NAMALWA (cell line): Measurements from ENCODE around the gene REPIN1.

ENCODE experiments used
- DNase-seq: peaks from one replicate; pipeline ENCODE4 v3.0.0-alpha.2; 2015; ENCODE audit warnings: low spot score

Gene REPIN1

DNA sequence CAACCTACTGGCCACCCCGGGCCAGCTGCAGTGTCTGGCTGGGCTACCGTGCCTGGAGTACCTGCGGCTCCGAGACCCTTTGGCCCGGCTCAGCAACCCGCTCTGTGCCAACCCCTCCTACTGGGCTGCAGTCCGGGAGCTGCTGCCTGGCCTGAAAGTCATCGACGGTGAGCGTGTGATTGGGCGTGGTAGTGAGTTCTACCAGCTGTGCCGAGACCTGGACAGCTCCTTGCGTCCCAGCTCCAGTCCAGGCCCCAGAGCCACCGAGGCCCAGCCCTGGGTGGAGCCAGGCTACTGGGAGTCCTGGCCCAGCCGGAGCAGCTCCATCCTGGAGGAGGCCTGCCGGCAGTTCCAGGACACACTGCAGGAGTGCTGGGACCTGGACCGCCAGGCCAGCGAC is 31.4 kb upstream of the REPIN1 start:
- no peak for DNase-seq

DNA sequence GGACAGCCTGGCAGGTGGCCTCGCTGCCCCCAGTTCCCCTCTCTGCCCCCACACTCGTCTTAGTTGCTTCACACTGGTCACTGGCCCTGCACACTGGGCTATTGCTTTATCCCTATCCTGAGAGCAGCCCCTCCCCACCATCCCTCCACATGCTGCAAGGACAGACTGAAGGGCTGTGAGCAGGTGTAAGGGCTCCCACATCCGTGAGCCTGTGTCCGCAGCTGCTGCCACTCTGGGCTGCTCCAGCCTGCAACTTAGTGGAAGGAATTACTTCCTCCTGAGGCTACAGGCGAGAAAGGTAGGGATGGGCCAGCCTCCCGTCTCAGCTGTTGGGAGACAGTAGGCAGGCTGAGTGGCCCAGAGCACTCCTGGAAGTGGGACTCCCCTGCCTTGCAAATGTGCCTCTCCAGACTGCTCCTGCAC is 31.0 kb upstream of the REPIN1 start:
- DNase-seq, result no peak

DNA sequence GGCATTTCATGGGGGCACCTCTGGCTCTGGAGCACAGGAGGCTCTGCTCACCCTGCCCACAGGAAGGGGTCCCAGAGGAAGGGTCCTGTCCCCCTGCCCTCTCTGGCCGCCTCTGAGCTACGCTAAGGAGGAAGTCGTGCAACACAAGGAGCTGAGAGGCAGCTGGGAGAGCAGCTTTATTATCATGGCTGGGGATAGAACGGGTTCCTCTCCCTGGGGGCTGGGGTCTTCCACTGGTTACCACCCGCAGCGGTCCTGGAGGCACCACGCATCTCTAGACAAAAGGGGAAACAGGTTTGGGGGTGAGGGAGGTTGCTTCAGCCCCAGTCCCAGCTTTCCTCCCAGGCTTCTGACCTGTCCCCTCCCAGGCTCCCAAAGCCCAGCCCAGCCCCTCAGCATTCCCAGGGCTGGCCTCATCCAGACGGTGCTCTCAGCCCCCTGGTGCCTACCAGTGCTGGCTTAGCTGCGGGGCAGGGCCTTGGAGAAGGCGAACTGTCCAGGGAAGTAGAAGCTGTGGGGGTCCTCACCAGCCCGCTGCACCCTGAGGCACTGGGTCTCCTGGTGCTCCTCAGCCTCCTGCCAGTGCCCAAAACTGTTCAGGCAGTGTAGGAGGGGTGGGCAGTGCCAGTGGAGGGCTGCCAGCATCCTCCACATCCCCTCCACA is 30.3 kb upstream of the REPIN1 start:
- no peak for DNase-seq

DNA sequence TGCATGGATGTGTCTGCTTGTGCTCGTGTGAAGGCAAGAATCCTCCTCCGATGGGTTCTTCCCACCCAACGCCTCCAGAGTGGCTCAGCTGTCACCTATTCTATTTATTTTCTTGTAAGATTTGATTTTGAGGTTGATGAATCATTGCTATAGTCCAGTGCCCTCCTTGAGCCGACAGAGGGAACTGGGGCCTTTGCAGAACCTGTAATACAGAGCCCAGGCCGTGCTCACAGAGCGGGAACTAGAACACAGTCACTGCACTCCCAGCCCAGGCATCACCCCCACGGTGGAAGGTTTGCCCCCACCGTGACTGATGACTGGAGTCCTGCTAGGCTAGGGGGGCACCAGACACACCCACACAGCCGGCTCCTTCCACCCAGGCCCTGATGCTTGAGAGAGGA is 29.2 kb upstream of the REPIN1 start:
- no peak for DNase-seq

DNA sequence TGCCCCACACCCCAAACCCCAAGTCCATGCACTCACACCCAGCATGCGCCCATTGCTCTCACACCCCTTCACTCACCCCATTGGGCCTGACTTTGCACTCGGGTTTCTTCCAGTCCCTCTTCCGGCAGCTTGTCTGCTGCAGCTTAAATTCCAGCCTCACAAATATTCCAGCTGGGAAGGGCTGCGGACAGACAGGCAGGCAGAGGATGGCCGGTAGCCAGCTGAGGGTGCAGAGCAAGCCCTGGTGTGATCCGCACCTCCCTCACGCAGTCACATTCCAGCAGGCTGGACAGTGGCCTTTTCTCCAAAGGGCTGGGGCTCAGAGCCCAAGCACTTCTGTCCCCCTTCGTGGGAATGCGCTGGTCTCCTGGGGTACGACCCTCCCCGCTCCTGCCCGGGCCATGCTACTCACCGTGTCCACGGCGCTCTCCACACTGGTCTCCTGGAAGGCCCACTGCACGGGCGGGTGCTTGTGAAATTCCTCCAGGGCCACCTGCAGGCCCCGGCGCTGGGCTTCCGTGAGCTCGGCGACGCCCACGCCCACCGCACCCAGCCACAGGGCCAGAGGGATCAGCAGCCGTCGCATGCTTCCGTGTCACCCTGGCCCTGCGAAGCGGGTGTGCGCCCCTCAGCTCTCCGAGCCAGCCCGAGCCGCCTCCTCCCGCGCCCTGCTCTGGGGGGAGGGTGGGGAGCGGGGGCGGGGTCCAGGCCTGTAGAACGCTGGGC is 28.4 kb upstream of the REPIN1 start:
- no peak for DNase-seq

DNA sequence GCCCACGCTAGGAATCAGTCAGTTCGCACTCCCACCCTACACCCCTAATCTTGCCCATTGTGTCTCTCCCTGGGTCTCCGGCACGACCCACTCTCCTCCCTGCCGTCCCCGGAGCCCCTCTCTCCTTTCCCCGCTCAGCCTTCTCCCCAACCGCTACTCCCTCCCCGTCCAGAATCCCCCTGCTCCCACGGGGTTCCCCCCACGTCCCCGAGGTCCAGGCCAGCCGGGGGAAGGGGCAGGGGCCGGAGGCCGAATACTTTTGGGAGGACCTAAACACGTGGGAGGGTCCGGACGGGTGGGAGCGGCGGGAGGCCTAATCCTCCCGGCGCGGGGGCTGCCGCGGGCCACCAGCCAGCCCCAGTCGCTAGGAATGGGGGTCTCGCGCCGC is 27.8 kb upstream of the REPIN1 start:
- no peak for DNase-seq

DNA sequence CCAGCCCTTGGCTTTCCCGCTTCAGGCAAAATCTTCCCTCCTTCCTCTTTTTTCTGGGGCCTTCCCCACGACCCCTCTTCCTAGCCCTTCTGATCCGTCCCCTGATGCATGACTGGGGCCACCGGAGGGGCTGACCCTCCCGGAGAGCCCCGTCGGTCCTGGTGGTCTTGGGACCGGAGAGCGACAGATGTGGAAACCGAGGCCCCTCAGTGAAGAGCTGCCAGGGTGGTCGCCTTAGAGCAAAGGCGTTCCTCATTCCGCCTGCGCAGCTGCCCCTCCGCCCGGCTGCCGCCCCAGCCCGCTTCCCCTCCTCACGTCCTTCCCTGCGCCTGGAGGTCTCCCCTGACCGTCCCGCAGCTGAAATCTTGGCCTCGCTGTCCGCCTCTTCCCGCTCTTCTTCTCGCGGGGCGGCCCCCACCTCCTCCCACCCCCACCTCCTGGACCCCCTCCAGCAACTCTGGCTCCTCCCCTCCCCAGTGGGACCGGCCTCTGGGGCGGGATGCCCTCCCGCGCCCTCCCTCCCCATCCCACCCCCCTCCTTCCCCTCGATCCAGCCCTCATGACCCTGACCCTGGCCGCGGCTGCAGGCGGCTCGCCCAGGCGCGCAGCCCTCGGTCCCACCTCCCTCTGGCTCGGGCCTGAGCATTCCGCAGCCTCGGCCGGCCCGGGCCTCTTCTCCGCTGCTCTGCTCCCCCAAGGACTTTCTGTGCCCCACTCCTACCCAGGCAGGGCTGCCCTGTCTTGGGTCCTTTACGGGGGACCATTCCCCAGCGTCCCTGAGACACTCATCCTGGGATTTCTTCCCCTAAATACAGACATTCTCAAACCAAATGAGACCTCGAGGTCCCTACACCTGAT is 27.1 kb upstream of the REPIN1 start, which contains the start of gene RARRES2:
RARRES2 (minus strand) TSS at position 367 of the 858 bp plus-strand sequence. CDS start 1,020 bp downstream, outside the sequence.
- no peak for DNase-seq

DNA sequence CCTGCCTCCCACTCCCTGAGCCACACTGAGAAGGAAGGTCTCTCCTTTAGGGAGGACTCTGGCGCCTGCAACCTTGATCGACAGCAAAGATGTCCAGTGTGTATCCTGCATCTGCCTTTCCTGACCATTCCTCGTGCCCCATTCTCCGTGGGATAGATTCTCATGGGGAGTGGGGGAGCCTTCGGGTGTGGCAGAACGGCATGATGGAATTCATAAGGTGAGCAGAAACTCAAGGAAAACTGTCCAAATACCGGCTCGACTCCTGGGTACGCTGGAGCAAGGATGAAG is 26.6 kb upstream of the REPIN1 start:
- no peak for DNase-seq

DNA sequence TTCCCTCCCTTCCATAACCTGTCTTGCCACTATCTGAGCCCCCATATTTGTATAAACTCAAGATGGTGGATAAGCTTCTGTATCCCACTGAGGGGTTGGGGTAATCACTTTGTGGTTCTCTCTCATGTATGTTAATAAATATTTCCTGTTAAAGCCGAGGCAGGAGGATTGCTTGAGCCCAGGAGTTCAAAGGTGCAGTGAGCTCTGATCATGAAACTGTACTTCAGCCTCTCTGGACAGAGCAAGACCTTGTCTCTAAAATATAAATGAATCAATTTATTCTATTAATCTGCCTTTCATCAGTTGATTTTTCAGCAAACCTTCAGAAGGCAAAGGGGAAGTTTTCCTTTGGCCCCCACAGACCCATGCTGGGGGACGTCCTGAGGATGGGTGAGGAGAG is 25.4 kb upstream of the REPIN1 start:
- DNase-seq, result no peak

DNA sequence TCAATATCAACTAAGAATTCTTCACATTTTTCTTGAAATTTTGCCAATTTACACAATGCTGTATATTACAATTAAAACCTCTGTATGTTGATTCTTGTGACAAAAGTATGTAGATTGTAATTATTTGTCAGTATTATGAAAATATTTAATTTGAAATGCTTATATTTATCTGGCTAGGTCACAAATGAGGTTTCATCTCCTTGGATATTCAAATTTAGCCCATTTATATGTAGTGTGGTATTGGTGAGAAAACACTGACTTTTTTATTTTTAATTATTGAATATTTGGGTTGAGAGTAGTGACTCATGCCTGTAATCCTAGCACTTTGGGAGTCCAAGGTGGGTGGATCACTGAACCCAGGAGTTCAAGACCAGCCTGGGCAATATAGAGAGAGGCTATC is 24.3 kb upstream of the REPIN1 start:
- DNase-seq, result no peak

DNA sequence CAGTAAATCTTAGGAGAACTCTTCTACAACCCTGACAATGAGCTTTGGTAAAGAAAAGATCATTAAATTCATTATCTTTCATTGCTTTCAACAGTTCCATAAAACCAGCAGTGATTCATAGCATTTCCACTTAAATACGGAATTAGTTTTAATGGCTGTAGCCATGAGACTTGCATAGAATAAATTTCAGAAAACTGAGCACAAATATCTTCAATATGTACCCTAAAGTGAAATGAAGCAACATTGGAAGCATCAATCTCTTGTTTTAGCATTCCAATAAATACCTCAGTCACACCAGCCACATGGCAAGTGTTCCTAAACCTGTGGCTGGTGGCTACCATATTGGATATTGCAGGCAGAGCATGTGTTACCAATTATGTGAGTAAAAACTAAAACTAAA is 23.6 kb upstream of the REPIN1 start:
- no peak for DNase-seq

DNA sequence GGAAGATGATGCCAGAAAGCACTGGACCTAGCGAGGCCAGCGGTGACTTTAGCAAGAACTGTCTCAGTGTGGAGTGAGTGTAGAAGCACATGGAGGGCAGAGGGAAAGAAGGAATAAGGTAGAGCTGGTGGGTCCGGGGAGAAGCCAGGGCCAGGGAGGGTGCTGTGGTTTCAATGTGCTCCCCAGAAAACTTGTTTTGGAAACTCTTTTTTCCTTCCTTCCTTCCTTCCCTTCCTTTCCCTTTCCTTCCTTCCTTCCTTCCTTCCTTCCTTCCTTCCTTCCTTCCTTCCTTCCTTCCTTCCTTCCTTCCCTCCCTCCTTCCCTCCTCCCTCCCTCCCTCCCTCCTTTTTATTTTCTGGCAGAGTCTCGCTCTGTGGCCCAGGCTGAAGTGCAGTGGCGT is 21.7 kb upstream of the REPIN1 start:
- DNase-seq, result no peak

DNA sequence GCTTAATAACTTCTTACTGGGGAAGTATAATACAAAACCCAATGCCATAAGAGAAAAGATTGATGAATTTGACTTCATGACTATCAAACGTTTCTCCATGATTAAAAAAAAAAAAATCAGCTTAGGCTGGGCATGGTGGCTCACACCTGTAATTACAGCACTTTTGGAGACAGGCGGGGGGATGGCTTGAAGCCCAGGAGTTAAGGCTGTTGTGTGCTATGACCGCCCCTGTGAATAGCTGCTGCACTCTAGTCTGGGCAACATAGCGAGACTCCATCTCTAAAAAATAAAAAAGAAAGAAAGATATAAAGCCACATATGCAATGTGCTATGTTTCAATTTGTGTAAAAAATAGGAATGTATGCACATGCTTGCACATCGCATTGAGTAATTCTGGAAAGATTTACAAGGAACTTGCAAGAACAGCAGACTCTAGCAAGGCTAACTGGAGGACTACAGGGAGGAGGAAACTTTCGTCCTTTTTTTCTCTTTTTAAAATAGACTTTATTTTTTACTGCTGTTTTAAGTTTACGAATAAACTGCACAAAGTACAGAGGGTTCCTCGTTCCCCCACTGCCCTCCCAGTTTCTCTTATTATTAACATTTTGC is 16.9 kb upstream of the REPIN1 start:
- peak; percentile 37 for DNase-seq

DNA sequence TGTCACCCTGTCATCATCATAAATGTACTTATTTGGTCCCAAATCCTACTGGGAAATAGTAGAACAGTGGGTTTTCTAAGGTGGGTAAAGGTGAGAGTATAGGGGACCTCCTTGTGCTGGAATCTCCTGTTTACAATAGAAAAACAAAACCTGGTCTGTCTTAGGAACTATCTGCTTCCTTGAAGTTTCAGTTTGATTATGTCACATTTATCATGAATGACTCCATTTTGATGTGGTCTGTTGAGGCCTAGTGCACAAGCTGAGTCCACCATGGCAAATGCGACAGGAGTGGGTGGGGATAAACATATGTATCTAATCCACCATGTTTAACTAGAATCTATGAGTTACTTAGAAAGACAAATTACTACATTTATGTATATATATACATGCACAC is 13.0 kb upstream of the REPIN1 start:
- DNase-seq, result no peak

DNA sequence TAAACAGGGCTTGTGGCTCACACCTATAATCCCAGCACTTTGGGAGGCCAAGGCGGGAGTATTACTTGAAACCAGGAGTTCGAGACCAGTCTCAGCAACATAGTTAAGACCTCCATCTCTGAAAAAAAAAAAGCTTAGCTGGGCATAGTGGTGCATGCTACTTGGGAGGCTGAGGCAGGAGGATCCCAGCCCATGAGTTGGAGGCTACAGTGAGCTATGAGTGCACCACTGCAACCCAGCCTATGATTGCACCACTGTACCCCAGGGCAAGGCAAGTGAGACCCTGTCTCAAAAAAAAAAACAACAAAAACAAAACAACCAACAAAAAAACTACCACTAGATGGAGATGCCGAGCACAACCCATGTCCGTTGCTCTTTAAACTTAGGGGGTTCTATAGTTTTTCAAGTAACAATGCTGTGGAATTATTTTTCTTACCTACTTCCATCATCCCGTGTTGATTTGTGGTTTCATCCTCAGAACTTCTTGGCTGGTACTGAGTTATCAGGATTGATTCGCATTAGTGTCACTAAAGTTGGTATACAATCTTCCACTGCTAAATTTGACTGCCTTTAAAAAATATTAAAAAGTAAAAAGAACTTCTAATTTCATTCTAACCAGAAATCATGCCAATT is 12.2 kb upstream of the REPIN1 start:
- peak; percentile 91 for DNase-seq

DNA sequence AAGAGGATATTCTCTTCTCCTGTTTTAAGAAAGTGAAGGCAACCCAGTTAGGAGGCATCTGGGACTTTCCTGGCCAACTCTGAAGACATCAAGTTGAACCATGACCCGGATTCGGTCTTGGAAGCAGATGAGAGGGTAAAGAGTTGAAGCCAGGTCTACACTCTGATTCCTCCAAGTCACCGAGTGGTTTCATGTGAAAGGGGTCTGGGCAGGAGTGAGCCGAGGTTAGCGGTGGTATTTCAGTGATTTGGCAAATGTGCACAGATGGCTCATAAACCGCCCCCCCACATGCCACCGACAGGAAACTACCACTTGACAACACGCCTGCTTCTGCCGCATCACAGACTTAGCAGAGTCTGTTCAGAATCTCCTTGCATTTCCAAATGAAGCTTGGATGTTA is 11.4 kb upstream of the REPIN1 start:
- peak; percentile 92 for DNase-seq

DNA sequence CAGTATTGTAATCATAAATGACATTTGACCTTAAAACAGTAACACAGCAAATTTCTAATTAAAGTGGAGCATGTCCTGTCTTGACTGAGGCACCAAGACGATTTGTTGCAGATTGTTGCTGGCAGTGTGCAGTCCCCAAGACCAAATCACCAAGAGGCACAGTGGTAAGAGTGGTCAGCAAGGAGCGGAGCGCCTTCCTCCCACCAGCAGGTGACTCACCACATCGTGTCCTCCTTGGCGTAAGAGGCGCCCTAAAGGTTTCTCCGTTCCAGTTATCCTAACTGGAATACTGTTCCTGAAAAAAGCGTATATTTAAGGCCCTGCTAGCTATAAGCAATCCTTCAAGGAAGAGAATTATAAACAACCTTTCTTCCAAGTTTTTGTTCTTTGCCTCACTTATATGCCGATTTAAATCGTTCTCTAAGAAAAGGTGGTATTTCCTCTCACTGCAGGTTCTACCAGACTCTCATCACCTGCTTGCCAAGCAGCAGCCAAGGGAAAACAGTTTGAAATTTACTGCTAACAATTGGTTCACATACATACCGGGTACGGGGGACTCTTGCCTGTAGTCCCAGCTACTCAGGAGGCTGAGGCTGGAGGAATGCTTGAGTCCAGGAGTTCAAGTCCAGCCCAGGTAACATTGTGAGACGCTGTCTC is 10.7 kb upstream of the REPIN1 start:
- DNase-seq, result peak; percentile 42

DNA sequence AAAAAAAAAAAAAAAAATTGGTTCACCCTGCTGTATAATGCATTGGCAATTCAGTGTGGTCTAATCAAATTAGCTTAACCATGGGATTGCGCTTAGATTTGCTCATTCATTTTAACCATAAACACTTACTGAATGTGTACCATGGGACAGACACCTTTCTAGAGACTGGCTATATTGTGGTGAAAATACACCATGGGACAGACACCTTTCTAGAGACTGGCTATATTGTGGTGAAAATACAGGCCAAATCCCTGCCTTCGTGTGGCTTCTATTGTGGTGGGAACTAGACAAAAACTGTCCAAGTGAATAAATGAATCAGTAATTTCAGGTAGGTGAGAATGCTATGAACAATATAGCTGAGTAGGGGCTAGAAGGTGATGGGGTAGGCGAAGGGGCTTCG is 10.2 kb upstream of the REPIN1 start:
- DNase-seq, result peak; percentile 27

DNA sequence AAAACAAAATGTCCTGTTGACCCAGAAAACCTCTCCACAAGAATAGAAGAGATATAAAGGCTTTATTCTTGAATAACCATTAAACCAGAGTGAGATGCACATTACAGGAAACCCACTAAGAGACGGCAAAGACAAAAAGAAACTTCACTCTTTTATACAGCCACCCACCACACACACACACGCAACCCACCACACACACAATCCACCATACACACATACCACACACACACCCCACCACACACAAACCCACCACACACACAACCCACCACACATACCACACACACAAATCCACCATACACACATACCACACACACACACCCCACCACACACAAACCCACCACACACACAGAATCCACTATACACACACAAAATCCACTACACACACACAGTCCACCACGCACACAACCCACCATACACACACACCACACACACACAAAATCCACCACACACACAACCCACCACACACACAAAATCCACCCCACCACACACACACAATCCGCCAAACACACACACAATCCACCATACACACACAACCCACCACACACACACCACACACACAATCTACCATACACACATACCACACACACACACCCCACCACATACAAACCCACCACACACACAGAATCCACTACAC is 9.5 kb upstream of the REPIN1 start:
- DNase-seq, result peak; percentile 36

DNA sequence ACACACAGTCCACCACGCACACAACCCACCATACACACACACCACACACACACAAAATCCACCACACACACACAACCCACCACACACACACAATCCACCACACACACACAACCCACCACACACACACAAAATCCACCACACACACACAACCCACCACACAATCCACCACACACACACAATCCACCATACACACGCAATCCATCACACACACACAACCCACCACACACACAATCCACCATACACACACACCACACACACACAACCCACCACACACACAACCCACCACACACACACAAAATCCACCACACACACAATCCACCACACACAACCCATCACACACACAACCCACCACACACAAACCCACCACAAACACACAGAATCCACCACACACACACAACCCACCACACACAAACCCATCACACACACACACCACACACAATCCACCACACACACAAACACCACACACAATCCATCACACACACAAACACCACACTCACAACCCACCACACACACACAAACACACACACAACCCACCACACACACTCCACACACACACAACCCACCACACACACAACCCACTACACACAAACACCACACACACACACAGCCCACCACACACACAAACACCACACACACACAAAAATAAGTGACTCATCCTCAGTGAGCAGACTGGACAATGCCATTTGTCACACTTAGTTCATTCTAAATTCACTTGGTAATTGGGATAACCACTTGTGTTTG is 8.8 kb upstream of the REPIN1 start:
- DNase-seq, result no peak
